SIG-M5 (cell line): ENCODE measurements around the gene HOXA4.

Source experiments
- DNase-seq: peaks from one replicate; lab custom pipeline; 2025; lab: John Stamatoyannopoulos, UW

HOXA4 gene

GRCh38 chr7:27116031-27116961 lies 14.3 kb downstream of the HOXA4 start:
- no peak for DNase-seq

- no peak for DNase-seq
These were observed 15.1 kb downstream of the HOXA4 start for GRCh38 chr7:27115221-27116026.

- DNase-seq = no peak
These were observed 15.7 kb downstream of the HOXA4 start for GRCh38 chr7:27114881-27115220.

- DNase-seq = no peak
These were observed 16.4 kb downstream of the HOXA4 start for GRCh38 chr7:27113991-27114769.

GRCh38 chr7:27112955-27113949 lies 17.3 kb downstream of the HOXA4 start:
- no peak for DNase-seq

GRCh38 chr7:27112361-27112760 lies 18.2 kb downstream of the HOXA4 start:
- no peak for DNase-seq

GRCh38 chr7:27111751-27112277 lies 18.7 kb downstream of the HOXA4 start:
- DNase-seq = no peak

- no peak for DNase-seq
These were observed 19.4 kb downstream of the HOXA4 start for GRCh38 chr7:27111042-27111750.

- no peak for DNase-seq
These were observed 20.1 kb downstream of the HOXA4 start for GRCh38 chr7:27110186-27111031.

GRCh38 chr7:27109466-27110185 lies 20.9 kb downstream of the HOXA4 start:
- no peak for DNase-seq

- no peak for DNase-seq
These were observed 22.0 kb downstream of the HOXA4 start for GRCh38 chr7:27108390-27109127.

GRCh38 chr7:27107391-27108381 lies 22.9 kb downstream of the HOXA4 start:
- DNase-seq = no peak

GRCh38 chr7:27106901-27107240 lies 23.7 kb downstream of the HOXA4 start:
- no peak for DNase-seq

GRCh38 chr7:27106181-27106900 lies 24.2 kb downstream of the HOXA4 start:
- no peak for DNase-seq

GRCh38 chr7:27105301-27106031 lies 25.1 kb downstream of the HOXA4 start:
- DNase-seq = no peak
